MM.1S (cell line): ENCODE data around the gene CAPN5.

Experiments used
- DNase-seq: peaks from one replicate; pipeline ENCODE4 v3.0.0-alpha.2; 2015
- H2AFZ ChIP-seq: fragments of 300-600 bp; sonication (generic); 2 replicates; pipeline ENCODE4 v1.6.0; 2016; ENCODE audit warnings: antibody characterized with exemption, low read length
- H3F3A ChIP-seq: fragments of 300-600 bp; sonication (generic); 2 replicates; pipeline ENCODE4 v1.6.1; 2016; ENCODE audit warnings: mild to moderate bottlenecking, antibody characterized with exemption, low read length, moderate library complexity, mixed read lengths; ENCODE audit not compliant: insufficient read depth
- H3K27ac ChIP-seq: fragments of 300-600 bp; sonication (generic); 2 replicates; pipeline ENCODE4 v1.5.1; 2016; ENCODE audit warnings: mild to moderate bottlenecking, low read length
- H3K27me3 ChIP-seq: fragments of 300-600 bp; sonication (generic); replicated peaks from 2 replicates; pipeline ENCODE4 v1.6.0; 2016; ENCODE audit warnings: low read length; ENCODE audit not compliant: insufficient read depth
- H3K36me3 ChIP-seq: fragments of 300-600 bp; sonication (generic); replicated peaks from 2 replicates; pipeline ENCODE4 v1.6.1; 2016; ENCODE audit warnings: mild to moderate bottlenecking, low read length, mixed read lengths; ENCODE audit not compliant: insufficient read depth
- H3K4me1 ChIP-seq: fragments of 300-600 bp; sonication (generic); 2 replicates; pipeline ENCODE4 v1.6.1; 2016; ENCODE audit warnings: low read length, mixed read lengths
- H3K4me2 ChIP-seq: fragments of 300-600 bp; sonication (generic); 2 replicates; pipeline ENCODE4 v1.6.0; 2016; ENCODE audit warnings: low read depth, low read length
- H3K4me3 ChIP-seq: fragments of 300-600 bp; sonication (generic); 2 replicates; pipeline ENCODE4 v1.5.1; 2016; ENCODE audit warnings: low read length, mixed read lengths
- H3K79me2 ChIP-seq: fragments of 300-600 bp; sonication (generic); 2 replicates; pipeline ENCODE4 v1.6.1; 2016; ENCODE audit warnings: mixed run types, low read length, mixed read lengths
- H3K9ac ChIP-seq: fragments of 300-600 bp; sonication (generic); 2 replicates; pipeline ENCODE4 v1.6.1; 2016; ENCODE audit warnings: low read length, mixed read lengths
- H3K9me2 ChIP-seq: fragments of 300-600 bp; sonication (generic); replicated peaks from 2 replicates; pipeline ENCODE4 v1.6.1; 2016; ENCODE audit warnings: mild to moderate bottlenecking, low read length, mixed read lengths; ENCODE audit not compliant: insufficient read depth
- H3K9me3 ChIP-seq: fragments of 300-600 bp; sonication (generic); replicated peaks from 2 replicates; pipeline ENCODE4 v1.6.1; 2016; ENCODE audit warnings: mild to moderate bottlenecking, low read length, mixed read lengths; ENCODE audit not compliant: insufficient read depth
- H4K20me1 ChIP-seq: fragments of 300-600 bp; sonication (generic); 2 replicates; pipeline ENCODE4 v1.6.1; 2016; ENCODE audit warnings: mild to moderate bottlenecking, low read length, moderate library complexity, mixed read lengths; ENCODE audit not compliant: insufficient read depth
- EZH2 ChIP-seq: fragments of 300-600 bp; sonication (generic); optimal IDR thresholded peaks from 2 replicates; pipeline ENCODE3; 2017; ENCODE audit warnings: low read depth, mild to moderate bottlenecking, antibody characterized with exemption, low read length, mixed read lengths
- EZH2phosphoT487 ChIP-seq: fragments of 300-600 bp; sonication (generic); IDR thresholded peaks from 2 replicates; pipeline ENCODE4 v1.6.1; 2018; ENCODE audit warnings: antibody characterized with exemption, low read length
- TF ChIP-seq, protein P1 (sequence below): fragments of 300-600 bp; sonication (generic); IDR thresholded peaks from 2 replicates; pipeline ENCODE4 v1.5.1; 2016; ENCODE audit warnings: antibody characterized with exemption, low read length, mixed read lengths

CAPN5 gene

DNA sequence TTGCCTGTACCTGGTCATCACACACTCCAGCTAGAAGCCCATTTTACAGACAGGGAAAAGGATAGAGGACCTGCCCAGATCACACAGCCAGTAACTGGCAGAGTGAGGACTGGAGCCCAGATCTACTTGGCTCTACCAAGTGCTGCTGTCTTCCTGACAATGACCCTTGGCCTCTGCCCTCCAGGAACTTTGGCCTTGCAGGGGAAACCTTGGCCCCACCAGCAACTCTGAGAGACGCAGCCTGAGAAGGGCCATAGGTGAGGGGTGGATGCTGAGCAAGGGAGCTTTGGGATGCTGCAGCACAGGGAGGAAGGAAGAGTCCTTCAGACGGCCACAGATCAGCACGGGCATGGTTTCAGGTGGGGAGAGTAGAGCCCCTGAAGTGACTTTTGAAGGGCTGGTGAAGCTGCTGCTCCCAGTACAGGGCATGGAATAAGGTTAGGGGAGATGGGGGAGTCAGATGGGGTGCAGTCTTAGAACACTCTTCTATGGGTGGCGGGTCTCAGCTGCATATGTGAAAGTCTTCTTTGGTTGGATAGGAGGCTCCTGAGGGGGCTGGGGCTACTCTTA, 2.0 kb upstream of the CAPN5 start:
- Histone ChIP-seq H3K4me3 (no peak overlapping the region), H3K4me1 (no peaks in the 10 kb centered on the region), H3K4me2 (no peak overlapping the region), H3K9me3 (no peaks in the 10 kb centered on the region), H4K20me1 (no peaks in the 10 kb centered on the region), H3K27ac (no peak overlapping the region), H3F3A (no peaks in the 10 kb centered on the region), H3K36me3 (no peaks in the 10 kb centered on the region), H2AFZ (no peak overlapping the region), H3K9ac (no peak overlapping the region), H3K27me3 (no peaks in the 10 kb centered on the region; the same call in 1 of the 2 replicates), H3K9me2 (no peaks in the 10 kb centered on the region), H3K79me2 (no peaks in the 10 kb centered on the region)
- TF ChIP-seq EZH2 (no peak), EZH2phosphoT487 (no peak)
- TF ChIP-seq, protein P1, sequence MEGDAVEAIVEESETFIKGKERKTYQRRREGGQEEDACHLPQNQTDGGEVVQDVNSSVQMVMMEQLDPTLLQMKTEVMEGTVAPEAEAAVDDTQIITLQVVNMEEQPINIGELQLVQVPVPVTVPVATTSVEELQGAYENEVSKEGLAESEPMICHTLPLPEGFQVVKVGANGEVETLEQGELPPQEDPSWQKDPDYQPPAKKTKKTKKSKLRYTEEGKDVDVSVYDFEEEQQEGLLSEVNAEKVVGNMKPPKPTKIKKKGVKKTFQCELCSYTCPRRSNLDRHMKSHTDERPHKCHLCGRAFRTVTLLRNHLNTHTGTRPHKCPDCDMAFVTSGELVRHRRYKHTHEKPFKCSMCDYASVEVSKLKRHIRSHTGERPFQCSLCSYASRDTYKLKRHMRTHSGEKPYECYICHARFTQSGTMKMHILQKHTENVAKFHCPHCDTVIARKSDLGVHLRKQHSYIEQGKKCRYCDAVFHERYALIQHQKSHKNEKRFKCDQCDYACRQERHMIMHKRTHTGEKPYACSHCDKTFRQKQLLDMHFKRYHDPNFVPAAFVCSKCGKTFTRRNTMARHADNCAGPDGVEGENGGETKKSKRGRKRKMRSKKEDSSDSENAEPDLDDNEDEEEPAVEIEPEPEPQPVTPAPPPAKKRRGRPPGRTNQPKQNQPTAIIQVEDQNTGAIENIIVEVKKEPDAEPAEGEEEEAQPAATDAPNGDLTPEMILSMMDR: no peak
- DNase-seq: no peak

DNA sequence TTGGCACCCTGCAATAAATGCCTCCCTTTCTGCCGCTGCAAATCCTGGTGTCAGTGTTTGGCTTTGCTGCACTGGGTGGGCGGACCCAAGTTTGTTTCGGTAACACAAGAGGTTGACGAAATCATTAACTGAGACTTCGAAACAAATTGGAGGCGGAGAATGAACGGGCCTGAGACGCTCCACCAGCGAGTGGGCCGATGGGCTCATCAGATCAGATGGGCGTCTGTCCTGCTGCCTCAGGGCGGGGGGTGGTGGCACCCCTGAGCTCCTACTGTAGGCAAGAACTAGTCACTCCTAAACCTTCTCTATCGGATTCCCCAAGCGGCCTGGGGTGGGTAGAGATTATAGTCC, 918 bp upstream of the CAPN5 start:
- H3K9ac ChIP-seq: peak overlapping the region; percentile 48; the same call in 1 of the 2 replicates

DNA sequence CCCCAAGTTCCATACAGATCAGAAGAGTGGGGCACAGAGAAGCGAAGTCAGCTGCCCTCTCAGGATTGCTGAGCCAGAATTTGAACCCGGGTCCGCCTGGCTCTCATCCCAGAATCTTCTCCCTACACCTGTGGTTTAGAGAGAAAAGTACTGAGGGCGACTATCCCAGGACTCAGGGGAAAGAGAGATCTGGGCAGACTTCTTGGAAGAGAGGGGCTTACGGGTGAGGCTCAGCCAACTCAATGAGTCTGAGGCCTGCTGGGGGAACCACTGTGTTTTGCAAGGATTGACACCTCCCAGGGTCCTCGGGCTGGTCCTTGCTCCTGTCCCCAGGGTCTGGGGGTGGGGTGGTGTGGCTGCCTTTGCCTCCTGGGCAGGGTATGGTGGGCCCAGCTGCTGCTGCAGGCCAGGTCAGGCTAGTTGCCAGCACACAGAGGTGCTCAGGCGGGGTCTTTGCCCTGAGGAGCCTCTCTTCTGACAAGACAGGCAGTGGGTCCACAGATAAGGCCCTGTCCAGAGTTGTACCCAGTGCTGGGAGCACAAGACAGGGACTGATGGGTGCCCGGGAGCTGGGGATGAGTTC, 1.2 kb downstream of the CAPN5 start:
- TF ChIP-seq EZH2phosphoT487: no peak
- TF ChIP-seq, protein P1: no peak
- TF ChIP-seq EZH2: no peak
- H2AFZ ChIP-seq: no peak overlapping the region
- H3F3A ChIP-seq: no peaks in the 10 kb centered on the region
- peaks cover 10% of the 10 kb centered on the region; the same call in 1 of the 2 replicates for H3K27me3 ChIP-seq
- no peaks in the 10 kb centered on the region for H4K20me1 ChIP-seq
- no peak overlapping the region for H3K27ac ChIP-seq
- H3K9me2 ChIP-seq: no peaks in the 10 kb centered on the region
- no peaks in the 10 kb centered on the region for H3K9me3 ChIP-seq
- no peak overlapping the region for H3K4me3 ChIP-seq
- H3K4me2 ChIP-seq: no peak overlapping the region
- DNase-seq: no peak
- H3K9ac ChIP-seq: no peak overlapping the region
- H3K79me2 ChIP-seq: no peaks in the 10 kb centered on the region
- H3K36me3 ChIP-seq: no peaks in the 10 kb centered on the region
- no peaks in the 10 kb centered on the region for H3K4me1 ChIP-seq

More for the DNA sequence above, 918 bp upstream of the CAPN5 start:
- peak overlapping the region; percentile 86 for H2AFZ ChIP-seq
- TF ChIP-seq, protein P1: no peak
- no peak for TF ChIP-seq EZH2phosphoT487
- no peak for TF ChIP-seq EZH2
- H3K27me3 ChIP-seq: peaks cover 7% of the 10 kb centered on the region; the same call in 1 of the 2 replicates
- no peaks in the 10 kb centered on the region for H3F3A ChIP-seq
- peak overlapping the region; percentile 93 for H3K4me2 ChIP-seq
- H3K9me2 ChIP-seq: no peaks in the 10 kb centered on the region
- peak overlapping the region; percentile 73 for H3K4me3 ChIP-seq
- no peak for DNase-seq
- H3K79me2 ChIP-seq: no peaks in the 10 kb centered on the region
- no peaks in the 10 kb centered on the region for H3K36me3 ChIP-seq
- H3K4me1 ChIP-seq: no peaks in the 10 kb centered on the region
- no peak overlapping the region for H3K27ac ChIP-seq
- no peaks in the 10 kb centered on the region for H3K9me3 ChIP-seq
- no peaks in the 10 kb centered on the region for H4K20me1 ChIP-seq
